ENCODE results near the gene SGSM1.

SGSM1 gene

GRCh38 chr22:24926428-24926725 lies 120.4 kb downstream of the SGSM1 start:
- Histone ChIP-seq H4K8ac (ENCODE audit: low read length) (no peak overlapping the region), H2BK12ac (ENCODE audit: low read length in 2 of 2) (no peak overlapping the region), H3K27ac (ENCODE audit: low read length, poor library complexity, severe bottlenecking) (no peak overlapping the region), H3K27me3 (ENCODE audit: control insufficient read depth in 1 of 2, insufficient read depth in 1 of 2, low read length in 2 of 2) (peaks cover 12 to 15% of the 10 kb centered on the region in 2 experiments), H4K91ac (ENCODE audit: low read length) (no peak overlapping the region), H2AFZ (ENCODE audit: low read depth, low read length) (no peak overlapping the region), H2BK120ac (ENCODE audit: low read depth, low read length) (no peak overlapping the region), H3K9me3 (ENCODE audit: control insufficient read depth, low read length) (peaks cover 12% of the 10 kb centered on the region), H3K23ac (ENCODE audit: low read length in 2 of 2) (no peak overlapping the region), H2BK15ac (ENCODE audit: low read depth, poor library complexity, severe bottlenecking) (no peak overlapping the region), H3K4me2 (ENCODE audit: low read length, poor library complexity, severe bottlenecking) (no peak overlapping the region), H2BK5ac (ENCODE audit: low read depth, low read length, poor library complexity, severe bottlenecking) (no peak overlapping the region), H3K4me1 (ENCODE audit: control insufficient read depth, insufficient read depth, low read depth, low read length) (no peaks in the 10 kb centered on the region), H3K36me3 (ENCODE audit: control insufficient read depth in 1 of 2, insufficient read depth in 2 of 2, low read depth in 1 of 2, low read length in 2 of 2) (no peaks in the 10 kb centered on the region), H3K4me3 (ENCODE audit: insufficient read depth in 1 of 2, low read depth in 1 of 2, low read length in 2 of 2) (no peak overlapping the region), H3K4ac (ENCODE audit: low read depth in 1 of 2, low read length in 2 of 2) (no peak overlapping the region), H3K9ac (ENCODE audit: low read length) (no peak overlapping the region), H3K79me1 (replicated peaks; ENCODE audit: low read length, poor library complexity, severe bottlenecking) (no peaks in the 10 kb centered on the region), H2AK5ac (ENCODE audit: low read length, severe bottlenecking) (no peak overlapping the region), H3K14ac (ENCODE audit: low read length in 2 of 2) (peak overlapping the region in 1 of 2 experiments; percentile 36), H3K18ac (ENCODE audit: low read depth in 1 of 2, low read length in 2 of 2) (no peak overlapping the region)
- DNase-seq, result no peak
- WGBS, result 100% methylated on average over 1 of the region's 3 CpGs

GRCh38 chr22:24926849-24927579 lies 121.0 kb downstream of the SGSM1 start:
- Histone ChIP-seq H3K79me1 (replicated peaks; ENCODE audit: low read length, poor library complexity, severe bottlenecking) (no peaks in the 10 kb centered on the region), H4K8ac (ENCODE audit: low read length) (no peak overlapping the region), H2BK120ac (ENCODE audit: low read depth, low read length) (no peak overlapping the region), H3K4me1 (ENCODE audit: control insufficient read depth, insufficient read depth, low read depth, low read length) (no peaks in the 10 kb centered on the region), H3K27ac (ENCODE audit: low read length, poor library complexity, severe bottlenecking) (no peak overlapping the region), H2BK5ac (ENCODE audit: low read depth, low read length, poor library complexity, severe bottlenecking) (no peak overlapping the region), H2AK5ac (ENCODE audit: low read length, severe bottlenecking) (no peak overlapping the region), H3K4me3 (ENCODE audit: insufficient read depth in 1 of 2, low read depth in 1 of 2, low read length in 2 of 2) (no peak overlapping the region), H3K23ac (ENCODE audit: low read length in 2 of 2) (no peak overlapping the region), H2BK12ac (ENCODE audit: low read length in 2 of 2) (no peak overlapping the region), H2AFZ (ENCODE audit: low read depth, low read length) (no peak overlapping the region), H3K4me2 (ENCODE audit: low read length, poor library complexity, severe bottlenecking) (no peak overlapping the region), H3K9ac (ENCODE audit: low read length) (no peak overlapping the region), H3K36me3 (ENCODE audit: control insufficient read depth in 1 of 2, insufficient read depth in 2 of 2, low read depth in 1 of 2, low read length in 2 of 2) (no peaks in the 10 kb centered on the region), H3K18ac (ENCODE audit: low read depth in 1 of 2, low read length in 2 of 2) (no peak overlapping the region), H3K4ac (ENCODE audit: low read depth in 1 of 2, low read length in 2 of 2) (no peak overlapping the region), H3K9me3 (ENCODE audit: control insufficient read depth, low read length) (peaks cover 12% of the 10 kb centered on the region), H3K14ac (ENCODE audit: low read length in 2 of 2) (no peak overlapping the region), H3K27me3 (ENCODE audit: control insufficient read depth in 1 of 2, insufficient read depth in 1 of 2, low read length in 2 of 2) (peaks cover 15 to 22% of the 10 kb centered on the region in 2 experiments), H2BK15ac (ENCODE audit: low read depth, poor library complexity, severe bottlenecking) (no peak overlapping the region), H4K91ac (ENCODE audit: low read length) (no peak overlapping the region)
- DNase-seq, result peak; percentile 9
- WGBS, result 93% methylated on average over 1 of the region's 1 CpG

- 91% methylated on average over 7 of the region's 7 CpGs for WGBS
Measured at GRCh38 chr22:24928322-24928721, 122.3 kb downstream of the SGSM1 start.

GRCh38 chr22:24930678-24931077 lies 124.7 kb downstream of the SGSM1 start:
- Histone ChIP-seq H3K4ac (ENCODE audit: low read depth in 1 of 2, low read length in 2 of 2) (no peak overlapping the region), H2BK5ac (ENCODE audit: low read depth, low read length, poor library complexity, severe bottlenecking) (no peak overlapping the region), H3K36me3 (ENCODE audit: control insufficient read depth in 1 of 2, insufficient read depth in 2 of 2, low read depth in 1 of 2, low read length in 2 of 2) (no peaks in the 10 kb centered on the region), H2BK12ac (ENCODE audit: low read length in 2 of 2) (no peak overlapping the region), H3K4me1 (ENCODE audit: control insufficient read depth, insufficient read depth, low read depth, low read length) (no peaks in the 10 kb centered on the region), H3K27me3 (ENCODE audit: control insufficient read depth in 1 of 2, insufficient read depth in 1 of 2, low read length in 2 of 2) (peaks cover 18 to 45% of the 10 kb centered on the region in 2 experiments), H4K8ac (ENCODE audit: low read length) (no peak overlapping the region), H3K23ac (ENCODE audit: low read length in 2 of 2) (no peak overlapping the region), H2AK5ac (ENCODE audit: low read length, severe bottlenecking) (no peak overlapping the region), H3K14ac (ENCODE audit: low read length in 2 of 2) (no peak overlapping the region), H2AFZ (ENCODE audit: low read depth, low read length) (no peak overlapping the region), H2BK120ac (ENCODE audit: low read depth, low read length) (no peak overlapping the region), H2BK15ac (ENCODE audit: low read depth, poor library complexity, severe bottlenecking) (no peak overlapping the region), H4K91ac (ENCODE audit: low read length) (no peak overlapping the region), H3K4me3 (ENCODE audit: insufficient read depth in 1 of 2, low read depth in 1 of 2, low read length in 2 of 2) (no peak overlapping the region), H3K9ac (ENCODE audit: low read length) (no peak overlapping the region), H3K79me1 (replicated peaks; ENCODE audit: low read length, poor library complexity, severe bottlenecking) (no peaks in the 10 kb centered on the region), H3K18ac (ENCODE audit: low read depth in 1 of 2, low read length in 2 of 2) (no peak overlapping the region), H3K27ac (ENCODE audit: low read length, poor library complexity, severe bottlenecking) (no peak overlapping the region), H3K9me3 (ENCODE audit: control insufficient read depth, low read length) (peaks cover 12% of the 10 kb centered on the region), H3K4me2 (ENCODE audit: low read length, poor library complexity, severe bottlenecking) (no peak overlapping the region)
- 81% methylated on average over 2 of the region's 3 CpGs for WGBS
- DNase-seq, result no peak

More at GRCh38 chr22:24928322-24928721, 122.3 kb downstream of the SGSM1 start:
- no peak overlapping the region for H3K4me3 ChIP-seq (ENCODE audit: insufficient read depth in 1 of 2, low read depth in 1 of 2, low read length in 2 of 2)
- no peak overlapping the region for H3K4ac ChIP-seq (ENCODE audit: low read depth in 1 of 2, low read length in 2 of 2)
- no peaks in the 10 kb centered on the region for H3K4me1 ChIP-seq (ENCODE audit: control insufficient read depth, insufficient read depth, low read depth, low read length)
- no peak overlapping the region for H4K8ac ChIP-seq (ENCODE audit: low read length)
- H3K9me3 ChIP-seq (ENCODE audit: control insufficient read depth, low read length), result peaks cover 12% of the 10 kb centered on the region
- no peak overlapping the region for H3K23ac ChIP-seq (ENCODE audit: low read length in 2 of 2)
- H3K4me2 ChIP-seq (ENCODE audit: low read length, poor library complexity, severe bottlenecking), result no peak overlapping the region
- no peak overlapping the region for H2AK5ac ChIP-seq (ENCODE audit: low read length, severe bottlenecking)
- H3K36me3 ChIP-seq (ENCODE audit: control insufficient read depth in 1 of 2, insufficient read depth in 2 of 2, low read depth in 1 of 2, low read length in 2 of 2), result no peaks in the 10 kb centered on the region
- H3K27me3 ChIP-seq (ENCODE audit: control insufficient read depth in 1 of 2, insufficient read depth in 1 of 2, low read length in 2 of 2), result peaks cover 15 to 33% of the 10 kb centered on the region in 2 experiments
- DNase-seq, result no peak
- H3K79me1 ChIP-seq (replicated peaks; ENCODE audit: low read length, poor library complexity, severe bottlenecking), result no peaks in the 10 kb centered on the region
- H4K91ac ChIP-seq (ENCODE audit: low read length), result no peak overlapping the region
- no peak overlapping the region for H2BK15ac ChIP-seq (ENCODE audit: low read depth, poor library complexity, severe bottlenecking)
- H3K9ac ChIP-seq (ENCODE audit: low read length), result no peak overlapping the region
- no peak overlapping the region for H2BK120ac ChIP-seq (ENCODE audit: low read depth, low read length)
- no peak overlapping the region for H3K27ac ChIP-seq (ENCODE audit: low read length, poor library complexity, severe bottlenecking)
- no peak overlapping the region for H2BK12ac ChIP-seq (ENCODE audit: low read length in 2 of 2)
- no peak overlapping the region for H2AFZ ChIP-seq (ENCODE audit: low read depth, low read length)
- H3K14ac ChIP-seq (ENCODE audit: low read length in 2 of 2), result no peak overlapping the region
- H2BK5ac ChIP-seq (ENCODE audit: low read depth, low read length, poor library complexity, severe bottlenecking), result no peak overlapping the region
- H3K18ac ChIP-seq (ENCODE audit: low read depth in 1 of 2, low read length in 2 of 2), result no peak overlapping the region

All from mesenchymal stem cell (in vitro differentiated cells and primary cell).